ENCODE data around the gene IGFL1.

DNA sequence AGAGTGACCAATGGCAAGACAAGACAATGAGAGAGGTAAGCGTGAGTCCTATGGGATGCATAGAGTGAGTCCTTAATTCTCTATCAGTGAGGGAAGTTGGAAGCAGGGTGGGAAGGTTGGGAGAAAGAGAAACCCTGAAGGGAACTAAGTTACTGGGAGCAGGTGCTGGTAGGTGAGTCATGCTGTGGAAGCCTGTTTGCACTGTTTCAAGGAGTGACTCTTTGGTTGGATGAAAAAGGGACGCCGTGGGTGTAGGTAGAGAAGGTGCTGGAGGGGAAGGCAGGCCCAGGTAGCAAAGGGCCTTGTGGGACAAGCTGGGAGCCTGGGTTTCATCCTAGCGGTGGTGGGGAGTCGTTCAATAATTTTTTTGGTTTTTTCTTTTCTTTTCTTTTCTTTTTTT is 21.9 kb downstream of the IGFL1 start:
- TF ChIP-seq, protein P1, sequence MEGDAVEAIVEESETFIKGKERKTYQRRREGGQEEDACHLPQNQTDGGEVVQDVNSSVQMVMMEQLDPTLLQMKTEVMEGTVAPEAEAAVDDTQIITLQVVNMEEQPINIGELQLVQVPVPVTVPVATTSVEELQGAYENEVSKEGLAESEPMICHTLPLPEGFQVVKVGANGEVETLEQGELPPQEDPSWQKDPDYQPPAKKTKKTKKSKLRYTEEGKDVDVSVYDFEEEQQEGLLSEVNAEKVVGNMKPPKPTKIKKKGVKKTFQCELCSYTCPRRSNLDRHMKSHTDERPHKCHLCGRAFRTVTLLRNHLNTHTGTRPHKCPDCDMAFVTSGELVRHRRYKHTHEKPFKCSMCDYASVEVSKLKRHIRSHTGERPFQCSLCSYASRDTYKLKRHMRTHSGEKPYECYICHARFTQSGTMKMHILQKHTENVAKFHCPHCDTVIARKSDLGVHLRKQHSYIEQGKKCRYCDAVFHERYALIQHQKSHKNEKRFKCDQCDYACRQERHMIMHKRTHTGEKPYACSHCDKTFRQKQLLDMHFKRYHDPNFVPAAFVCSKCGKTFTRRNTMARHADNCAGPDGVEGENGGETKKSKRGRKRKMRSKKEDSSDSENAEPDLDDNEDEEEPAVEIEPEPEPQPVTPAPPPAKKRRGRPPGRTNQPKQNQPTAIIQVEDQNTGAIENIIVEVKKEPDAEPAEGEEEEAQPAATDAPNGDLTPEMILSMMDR (conservative IDR thresholded peaks at IDR 0.05; ENCODE audit: low read depth in 2 of 2) = no peak
- no peak for TF ChIP-seq STAT1 (IDR thresholded peaks at IDR 0.05; ENCODE audit: unreplicated experiment)
- TF ChIP-seq POLR2AphosphoS5 (IDR thresholded peaks at IDR 0.05; ENCODE audit: low read depth) = no peak
- no peak for TF ChIP-seq JUNB (IDR thresholded peaks at IDR 0.05; ENCODE audit: unreplicated experiment)
- TF ChIP-seq, protein P2, sequence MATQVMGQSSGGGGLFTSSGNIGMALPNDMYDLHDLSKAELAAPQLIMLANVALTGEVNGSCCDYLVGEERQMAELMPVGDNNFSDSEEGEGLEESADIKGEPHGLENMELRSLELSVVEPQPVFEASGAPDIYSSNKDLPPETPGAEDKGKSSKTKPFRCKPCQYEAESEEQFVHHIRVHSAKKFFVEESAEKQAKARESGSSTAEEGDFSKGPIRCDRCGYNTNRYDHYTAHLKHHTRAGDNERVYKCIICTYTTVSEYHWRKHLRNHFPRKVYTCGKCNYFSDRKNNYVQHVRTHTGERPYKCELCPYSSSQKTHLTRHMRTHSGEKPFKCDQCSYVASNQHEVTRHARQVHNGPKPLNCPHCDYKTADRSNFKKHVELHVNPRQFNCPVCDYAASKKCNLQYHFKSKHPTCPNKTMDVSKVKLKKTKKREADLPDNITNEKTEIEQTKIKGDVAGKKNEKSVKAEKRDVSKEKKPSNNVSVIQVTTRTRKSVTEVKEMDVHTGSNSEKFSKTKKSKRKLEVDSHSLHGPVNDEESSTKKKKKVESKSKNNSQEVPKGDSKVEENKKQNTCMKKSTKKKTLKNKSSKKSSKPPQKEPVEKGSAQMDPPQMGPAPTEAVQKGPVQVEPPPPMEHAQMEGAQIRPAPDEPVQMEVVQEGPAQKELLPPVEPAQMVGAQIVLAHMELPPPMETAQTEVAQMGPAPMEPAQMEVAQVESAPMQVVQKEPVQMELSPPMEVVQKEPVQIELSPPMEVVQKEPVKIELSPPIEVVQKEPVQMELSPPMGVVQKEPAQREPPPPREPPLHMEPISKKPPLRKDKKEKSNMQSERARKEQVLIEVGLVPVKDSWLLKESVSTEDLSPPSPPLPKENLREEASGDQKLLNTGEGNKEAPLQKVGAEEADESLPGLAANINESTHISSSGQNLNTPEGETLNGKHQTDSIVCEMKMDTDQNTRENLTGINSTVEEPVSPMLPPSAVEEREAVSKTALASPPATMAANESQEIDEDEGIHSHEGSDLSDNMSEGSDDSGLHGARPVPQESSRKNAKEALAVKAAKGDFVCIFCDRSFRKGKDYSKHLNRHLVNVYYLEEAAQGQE (IDR thresholded peaks at IDR 0.05; ENCODE audit: unreplicated experiment) = no peak
- no peak for TF ChIP-seq EZH2 (IDR thresholded peaks at IDR 0.05; ENCODE audit: low read depth, unreplicated experiment)
